ENCODE measurements around the gene BBS1.
A peak's percentile ranks its signal among the peaks of the same experiment; 100 is the strongest.

BBS1 gene

DNA sequence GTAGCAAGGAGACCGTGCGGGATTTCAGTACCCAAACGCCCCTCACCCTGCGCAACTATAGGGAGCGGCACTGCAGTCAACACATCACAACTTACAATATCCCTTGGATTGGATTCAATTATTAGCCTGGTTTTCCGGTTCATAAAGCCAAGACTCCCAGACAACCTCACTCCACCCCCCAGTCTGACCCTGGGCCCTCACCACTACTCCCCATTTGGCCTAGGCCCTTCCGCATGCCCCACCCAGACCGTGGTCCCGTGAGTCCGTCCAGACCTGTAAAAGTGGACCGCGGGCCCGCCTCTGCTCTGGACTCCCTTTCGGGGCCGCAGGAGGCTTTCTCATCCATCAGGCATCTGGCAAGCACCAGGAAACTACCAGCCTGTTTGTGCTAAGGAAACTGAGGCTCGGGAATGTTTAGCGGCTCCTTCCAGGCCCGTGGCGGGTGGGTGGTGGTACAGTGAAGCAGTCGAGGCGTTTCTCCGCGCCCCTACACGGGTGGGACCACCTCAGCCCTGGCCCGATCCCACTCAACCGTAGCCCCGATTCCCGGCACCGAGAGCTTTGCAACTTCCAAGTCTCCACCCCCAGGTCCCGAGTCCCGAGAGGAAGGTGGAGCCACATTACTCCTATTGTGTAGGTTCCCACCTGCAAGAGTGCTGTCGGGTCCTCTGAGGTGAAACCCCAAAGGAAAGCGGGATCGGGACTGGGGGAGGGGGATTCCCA is 30.9 kb upstream of the BBS1 start:
- H3K4me3 ChIP-seq (ENCODE audit: low read depth, low read length): peak overlapping the region; percentile 94
- peaks cover 30% of the 10 kb centered on the region for H3K36me3 ChIP-seq
- no peak for DNase-seq

DNA sequence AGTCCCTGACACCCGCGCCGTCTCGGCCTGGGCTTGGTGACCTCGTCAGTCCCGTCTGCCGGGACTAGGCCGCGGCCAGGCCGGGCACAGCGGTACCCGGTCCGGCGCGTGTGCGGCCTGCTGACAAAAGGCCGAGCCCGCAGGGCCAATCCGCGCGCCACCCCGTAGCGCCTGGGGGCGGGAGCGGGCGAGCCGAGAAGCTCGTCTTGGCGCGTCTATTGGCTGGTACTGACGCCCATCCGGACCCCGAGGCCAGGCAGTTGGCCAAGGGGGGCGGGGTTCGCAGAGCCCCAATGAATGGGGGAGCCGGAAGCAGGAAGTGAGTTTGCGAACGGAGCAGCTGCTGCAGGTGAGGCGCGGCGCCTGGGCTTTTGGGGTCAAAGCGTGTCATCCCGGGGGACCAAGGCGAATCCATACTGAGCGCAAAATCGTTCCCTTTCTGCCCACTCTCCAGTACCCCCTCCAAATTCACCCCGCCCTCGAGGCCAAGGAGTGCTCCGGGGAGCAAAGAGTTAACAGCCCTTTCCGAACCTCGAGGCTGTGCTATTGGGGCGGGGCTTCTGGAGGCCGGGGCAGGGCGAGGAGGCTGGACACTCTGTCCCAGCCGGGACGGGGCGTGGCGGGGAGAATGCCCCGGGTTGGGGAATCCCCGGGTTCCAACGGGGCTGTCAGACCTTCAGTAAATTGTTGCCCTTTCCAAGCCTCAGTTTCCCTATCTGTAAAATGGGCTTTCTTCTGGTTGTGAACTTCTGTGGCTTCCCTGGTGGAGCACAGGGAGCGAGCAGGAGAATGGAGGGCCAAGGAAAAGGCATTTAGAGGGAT is 30.1 kb upstream of the BBS1 start, which contains the start of gene DPP3:
DPP3 (plus strand) TSS at position 318 of the 822 bp plus-strand sequence. CDS start 1,767 bp downstream, outside the sequence.
- H3K27ac ChIP-seq: peak within 1 kb of the TSS; percentile 91
- H3K4me3 ChIP-seq (ENCODE audit: low read depth, low read length): peak within 1 kb of the TSS; percentile 94
- H3K9me3 ChIP-seq (ENCODE audit: severe bottlenecking): no peaks in the 10 kb centered on the region
- peak; percentile 97 for DNase-seq
- no peaks in the 10 kb centered on the region for H3K27me3 ChIP-seq (ENCODE audit: insufficient read depth, low read depth, severe bottlenecking)
- TF ChIP-seq, protein P1, sequence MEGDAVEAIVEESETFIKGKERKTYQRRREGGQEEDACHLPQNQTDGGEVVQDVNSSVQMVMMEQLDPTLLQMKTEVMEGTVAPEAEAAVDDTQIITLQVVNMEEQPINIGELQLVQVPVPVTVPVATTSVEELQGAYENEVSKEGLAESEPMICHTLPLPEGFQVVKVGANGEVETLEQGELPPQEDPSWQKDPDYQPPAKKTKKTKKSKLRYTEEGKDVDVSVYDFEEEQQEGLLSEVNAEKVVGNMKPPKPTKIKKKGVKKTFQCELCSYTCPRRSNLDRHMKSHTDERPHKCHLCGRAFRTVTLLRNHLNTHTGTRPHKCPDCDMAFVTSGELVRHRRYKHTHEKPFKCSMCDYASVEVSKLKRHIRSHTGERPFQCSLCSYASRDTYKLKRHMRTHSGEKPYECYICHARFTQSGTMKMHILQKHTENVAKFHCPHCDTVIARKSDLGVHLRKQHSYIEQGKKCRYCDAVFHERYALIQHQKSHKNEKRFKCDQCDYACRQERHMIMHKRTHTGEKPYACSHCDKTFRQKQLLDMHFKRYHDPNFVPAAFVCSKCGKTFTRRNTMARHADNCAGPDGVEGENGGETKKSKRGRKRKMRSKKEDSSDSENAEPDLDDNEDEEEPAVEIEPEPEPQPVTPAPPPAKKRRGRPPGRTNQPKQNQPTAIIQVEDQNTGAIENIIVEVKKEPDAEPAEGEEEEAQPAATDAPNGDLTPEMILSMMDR (IDR thresholded peaks at IDR 0.05; ENCODE audit: low read depth, low read length): no peak
- peaks cover 29% of the 10 kb centered on the region for H3K36me3 ChIP-seq

More for the DNA sequence above, 30.9 kb upstream of the BBS1 start:
- TF ChIP-seq, protein P1 (IDR thresholded peaks at IDR 0.05; ENCODE audit: low read depth, low read length): no peak
- Histone ChIP-seq H3K9me3 (ENCODE audit: severe bottlenecking) (no peaks in the 10 kb centered on the region), H3K27me3 (ENCODE audit: insufficient read depth, low read depth, severe bottlenecking) (no peaks in the 10 kb centered on the region), H3K27ac (peak overlapping the region; percentile 91)

DNA sequence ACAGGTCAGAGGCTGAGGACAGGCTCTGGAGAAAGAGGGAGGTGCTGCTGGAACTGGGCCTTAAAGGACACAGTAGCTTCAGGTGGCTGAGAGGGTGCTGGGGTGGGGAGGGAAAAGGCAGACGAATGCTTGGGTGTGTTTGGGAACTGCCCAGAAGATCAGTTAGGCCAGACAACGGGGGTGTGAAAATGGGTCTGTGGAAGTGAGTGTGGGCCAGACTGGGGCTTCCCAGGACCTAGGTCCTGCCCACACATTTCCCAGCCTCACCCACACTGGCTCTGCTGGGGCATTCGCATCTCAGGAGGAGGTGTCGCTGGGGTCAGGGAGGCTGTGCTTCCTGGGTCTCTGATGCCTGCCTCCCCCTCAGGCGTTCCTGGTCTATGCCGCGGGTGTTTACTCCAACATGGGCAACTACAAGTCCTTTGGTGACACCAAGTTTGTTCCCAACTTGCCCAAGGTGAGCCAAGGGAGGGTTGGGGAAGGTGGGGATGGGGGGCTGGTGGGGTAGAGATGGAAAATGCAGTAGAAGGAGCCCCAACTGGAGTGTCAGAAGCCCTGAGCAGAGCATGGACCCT is 25.5 kb upstream of the BBS1 start:
- Histone ChIP-seq H3K4me3 (ENCODE audit: low read depth, low read length) (no peak overlapping the region), H3K36me3 (peaks cover 53% of the 10 kb centered on the region), H3K9me3 (ENCODE audit: severe bottlenecking) (no peaks in the 10 kb centered on the region), H3K27ac (no peak overlapping the region), H3K27me3 (ENCODE audit: insufficient read depth, low read depth, severe bottlenecking) (no peaks in the 10 kb centered on the region)
- TF ChIP-seq, protein P1 (IDR thresholded peaks at IDR 0.05; ENCODE audit: low read depth, low read length): no peak
- DNase-seq: no peak

DNA sequence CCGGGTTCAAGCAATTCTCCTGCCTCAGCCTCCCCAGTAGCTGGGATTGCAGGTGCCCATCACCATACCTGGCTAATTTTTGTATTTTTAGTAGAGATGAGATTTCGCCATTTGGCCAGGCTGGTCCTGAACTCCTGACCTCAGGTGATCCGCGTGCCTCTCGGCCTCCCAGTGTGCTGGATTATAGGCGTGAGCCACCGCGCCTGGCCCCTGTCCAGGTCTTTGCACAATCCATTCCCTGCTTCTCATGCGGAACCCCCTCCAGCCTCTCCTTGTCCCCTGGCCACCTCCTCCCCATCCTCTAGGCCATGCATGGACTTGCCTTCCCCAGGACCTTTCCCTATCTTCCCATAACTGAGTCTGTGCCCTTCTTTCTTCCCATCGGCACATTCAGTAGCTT is 21.5 kb upstream of the BBS1 start:
- no peaks in the 10 kb centered on the region for H3K9me3 ChIP-seq (ENCODE audit: severe bottlenecking)
- peak; percentile 52 for DNase-seq
- TF ChIP-seq, protein P1 (IDR thresholded peaks at IDR 0.05; ENCODE audit: low read depth, low read length): no peak
- H3K27me3 ChIP-seq (ENCODE audit: insufficient read depth, low read depth, severe bottlenecking): no peaks in the 10 kb centered on the region
- no peak overlapping the region for H3K4me3 ChIP-seq (ENCODE audit: low read depth, low read length)
- peaks cover 61% of the 10 kb centered on the region for H3K36me3 ChIP-seq
- peak overlapping the region; percentile 78 for H3K27ac ChIP-seq

DNA sequence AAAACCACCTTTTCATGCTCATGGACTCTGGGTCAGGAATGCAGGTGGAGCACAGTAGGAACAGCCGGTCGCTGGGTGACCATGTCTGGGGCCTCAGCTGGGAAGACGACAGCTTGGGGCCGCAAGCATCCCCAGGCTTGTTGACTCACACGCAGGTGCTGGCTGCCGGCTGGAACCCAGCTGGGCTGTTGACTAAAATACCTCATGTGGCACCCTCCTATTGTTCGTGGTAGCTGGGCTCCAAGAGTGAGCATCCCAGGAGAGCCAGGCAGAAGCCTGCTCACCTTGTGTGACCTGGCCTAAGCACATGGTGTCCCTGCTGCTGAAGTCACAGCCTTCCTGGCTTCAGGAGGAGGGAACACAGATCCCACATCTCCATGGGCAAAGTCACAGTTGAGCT is 20.8 kb upstream of the BBS1 start:
- TF ChIP-seq, protein P1 (IDR thresholded peaks at IDR 0.05; ENCODE audit: low read depth, low read length): no peak
- H3K4me3 ChIP-seq (ENCODE audit: low read depth, low read length): no peak overlapping the region
- no peaks in the 10 kb centered on the region for H3K9me3 ChIP-seq (ENCODE audit: severe bottlenecking)
- DNase-seq: peak; percentile 87
- no peaks in the 10 kb centered on the region for H3K27me3 ChIP-seq (ENCODE audit: insufficient read depth, low read depth, severe bottlenecking)
- H3K36me3 ChIP-seq: peaks cover 65% of the 10 kb centered on the region
- peak overlapping the region; percentile 78 for H3K27ac ChIP-seq
